ENCODE data around the gene TSNAXIP1.

Gene TSNAXIP1

GRCh38 chr16:67760956-67761230 lies 45.8 kb upstream of the TSNAXIP1 start:
- ChIA-PET POLR2A (no interaction called here), CTCF (interaction anchor here (1.1 to 1.2 kb wide), 2 partner anchors 8 to 55 kb away, joined by 3 to 7 read pairs; no protein-coding TSS in a partner anchor)
- H3K4me1 ChIP-seq (ENCODE audit: control insufficient read depth, insufficient read depth, low read length): no peaks in the 10 kb centered on the region
- TF ChIP-seq ELK4 (IDR thresholded peaks at IDR 0.05; ENCODE audit: borderline replicate concordance, low read depth, low read length) (no peak), ZNF623 (tag by site-specific recombination; IDR thresholded peaks at IDR 0.05) (no peak), ZNF133 (tag by site-specific recombination; IDR thresholded peaks at IDR 0.05) (no peak), SP7 (tag by site-specific recombination; IDR thresholded peaks at IDR 0.05) (no peak), ZNF596 (tag by site-specific recombination; IDR thresholded peaks at IDR 0.05) (no peak), ZNF214 (tag by site-specific recombination; IDR thresholded peaks at IDR 0.05; ENCODE audit: borderline replicate concordance) (no peak), ZNF600 (tag by site-specific recombination; IDR thresholded peaks at IDR 0.05) (no peak), ZNF398 (tag by site-specific recombination; IDR thresholded peaks at IDR 0.05) (no peak), SCRT2 (tag by site-specific recombination; IDR thresholded peaks at IDR 0.05) (no peak), YY2 (tag by site-specific recombination; IDR thresholded peaks at IDR 0.05) (no peak), ZNF2 (tag by site-specific recombination; IDR thresholded peaks at IDR 0.05) (no peak)
- TF ChIP-seq, protein P1, sequence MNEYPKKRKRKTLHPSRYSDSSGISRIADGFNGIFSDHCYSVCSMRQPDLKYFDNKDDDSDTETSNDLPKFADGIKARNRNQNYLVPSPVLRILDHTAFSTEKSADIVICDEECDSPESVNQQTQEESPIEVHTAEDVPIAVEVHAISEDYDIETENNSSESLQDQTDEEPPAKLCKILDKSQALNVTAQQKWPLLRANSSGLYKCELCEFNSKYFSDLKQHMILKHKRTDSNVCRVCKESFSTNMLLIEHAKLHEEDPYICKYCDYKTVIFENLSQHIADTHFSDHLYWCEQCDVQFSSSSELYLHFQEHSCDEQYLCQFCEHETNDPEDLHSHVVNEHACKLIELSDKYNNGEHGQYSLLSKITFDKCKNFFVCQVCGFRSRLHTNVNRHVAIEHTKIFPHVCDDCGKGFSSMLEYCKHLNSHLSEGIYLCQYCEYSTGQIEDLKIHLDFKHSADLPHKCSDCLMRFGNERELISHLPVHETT (tag by site-specific recombination; IDR thresholded peaks at IDR 0.05): no peak
- TF ChIP-seq, protein P2, sequence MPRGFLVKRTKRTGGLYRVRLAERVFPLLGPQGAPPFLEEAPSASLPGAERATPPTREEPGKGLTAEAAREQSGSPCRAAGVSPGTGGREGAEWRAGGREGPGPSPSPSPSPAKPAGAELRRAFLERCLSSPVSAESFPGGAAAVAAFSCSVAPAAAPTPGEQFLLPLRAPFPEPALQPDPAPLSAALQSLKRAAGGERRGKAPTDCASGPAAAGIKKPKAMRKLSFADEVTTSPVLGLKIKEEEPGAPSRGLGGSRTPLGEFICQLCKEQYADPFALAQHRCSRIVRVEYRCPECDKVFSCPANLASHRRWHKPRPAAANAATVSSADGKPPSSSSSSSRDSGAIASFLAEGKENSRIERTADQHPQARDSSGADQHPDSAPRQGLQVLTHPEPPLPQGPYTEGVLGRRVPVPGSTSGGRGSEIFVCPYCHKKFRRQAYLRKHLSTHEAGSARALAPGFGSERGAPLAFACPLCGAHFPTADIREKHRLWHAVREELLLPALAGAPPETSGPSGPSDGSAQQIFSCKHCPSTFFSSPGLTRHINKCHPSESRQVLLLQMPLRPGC (tag by site-specific recombination; IDR thresholded peaks at IDR 0.05): no peak
- TF ChIP-seq, protein P3, sequence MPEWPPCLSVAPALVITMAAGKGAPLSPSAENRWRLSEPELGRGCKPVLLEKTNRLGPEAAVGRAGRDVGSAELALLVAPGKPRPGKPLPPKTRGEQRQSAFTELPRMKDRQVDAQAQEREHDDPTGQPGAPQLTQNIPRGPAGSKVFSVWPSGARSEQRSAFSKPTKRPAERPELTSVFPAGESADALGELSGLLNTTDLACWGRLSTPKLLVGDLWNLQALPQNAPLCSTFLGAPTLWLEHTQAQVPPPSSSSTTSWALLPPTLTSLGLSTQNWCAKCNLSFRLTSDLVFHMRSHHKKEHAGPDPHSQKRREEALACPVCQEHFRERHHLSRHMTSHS (tag by site-specific recombination; IDR thresholded peaks at IDR 0.05): no peak
- TF ChIP-seq, protein P4, sequence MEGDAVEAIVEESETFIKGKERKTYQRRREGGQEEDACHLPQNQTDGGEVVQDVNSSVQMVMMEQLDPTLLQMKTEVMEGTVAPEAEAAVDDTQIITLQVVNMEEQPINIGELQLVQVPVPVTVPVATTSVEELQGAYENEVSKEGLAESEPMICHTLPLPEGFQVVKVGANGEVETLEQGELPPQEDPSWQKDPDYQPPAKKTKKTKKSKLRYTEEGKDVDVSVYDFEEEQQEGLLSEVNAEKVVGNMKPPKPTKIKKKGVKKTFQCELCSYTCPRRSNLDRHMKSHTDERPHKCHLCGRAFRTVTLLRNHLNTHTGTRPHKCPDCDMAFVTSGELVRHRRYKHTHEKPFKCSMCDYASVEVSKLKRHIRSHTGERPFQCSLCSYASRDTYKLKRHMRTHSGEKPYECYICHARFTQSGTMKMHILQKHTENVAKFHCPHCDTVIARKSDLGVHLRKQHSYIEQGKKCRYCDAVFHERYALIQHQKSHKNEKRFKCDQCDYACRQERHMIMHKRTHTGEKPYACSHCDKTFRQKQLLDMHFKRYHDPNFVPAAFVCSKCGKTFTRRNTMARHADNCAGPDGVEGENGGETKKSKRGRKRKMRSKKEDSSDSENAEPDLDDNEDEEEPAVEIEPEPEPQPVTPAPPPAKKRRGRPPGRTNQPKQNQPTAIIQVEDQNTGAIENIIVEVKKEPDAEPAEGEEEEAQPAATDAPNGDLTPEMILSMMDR (tag by site-specific recombination; IDR thresholded peaks at IDR 0.05): no peak
- TF ChIP-seq, protein P5, sequence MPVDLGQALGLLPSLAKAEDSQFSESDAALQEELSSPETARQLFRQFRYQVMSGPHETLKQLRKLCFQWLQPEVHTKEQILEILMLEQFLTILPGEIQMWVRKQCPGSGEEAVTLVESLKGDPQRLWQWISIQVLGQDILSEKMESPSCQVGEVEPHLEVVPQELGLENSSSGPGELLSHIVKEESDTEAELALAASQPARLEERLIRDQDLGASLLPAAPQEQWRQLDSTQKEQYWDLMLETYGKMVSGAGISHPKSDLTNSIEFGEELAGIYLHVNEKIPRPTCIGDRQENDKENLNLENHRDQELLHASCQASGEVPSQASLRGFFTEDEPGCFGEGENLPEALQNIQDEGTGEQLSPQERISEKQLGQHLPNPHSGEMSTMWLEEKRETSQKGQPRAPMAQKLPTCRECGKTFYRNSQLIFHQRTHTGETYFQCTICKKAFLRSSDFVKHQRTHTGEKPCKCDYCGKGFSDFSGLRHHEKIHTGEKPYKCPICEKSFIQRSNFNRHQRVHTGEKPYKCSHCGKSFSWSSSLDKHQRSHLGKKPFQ (tag by site-specific recombination; IDR thresholded peaks at IDR 0.05): no peak
- peaks cover 0 to 17% of the 10 kb centered on the region in 2 experiments; a peak in 2 of 3 replicates for H3K36me3 ChIP-seq (ENCODE audit: control insufficient read depth in 2 of 2, insufficient read depth in 1 of 2, low read length in 2 of 2)
- no peak overlapping the region for H3K4me3 ChIP-seq (ENCODE audit: low read depth, low read length)
- H3K27ac ChIP-seq (ENCODE audit: extremely low read depth, low read depth, low read length): no peak overlapping the region
- H3K9me3 ChIP-seq (ENCODE audit: control insufficient read depth, insufficient read depth, low read depth, low read length): no peaks in the 10 kb centered on the region

Measured in HEK293 (cell line).